ENCODE measurements around the gene DPP10. TPM values are rescaled to one million over a fixed set of nuclear protein-coding genes. Genes with fewer than 3 reads are reported as not detected.

The DPP10 gene
- total RNA-seq, 2 experiments from 2014 or later, result not detected

- Mint-ChIP-seq H3K9me3 (peaks cover 4% of the 10 kb centered on the region), H3K4me3 (no peak overlapping the region)
These were observed 1116.3 kb downstream of the DPP10 start for GRCh38 chr2:115558725-115559124.

GRCh38 chr2:115560666-115561065 lies 1118.2 kb downstream of the DPP10 start:
- Mint-ChIP-seq H3K9me3 (peaks cover 3% of the 10 kb centered on the region), H3K36me3 (ENCODE audit: low read depth) (no peaks in the 10 kb centered on the region), H3K27me3 (no peaks in the 10 kb centered on the region), H3K27ac (no peak overlapping the region), H3K4me3 (no peak overlapping the region), H3K4me1 (ENCODE audit: low read depth) (no peaks in the 10 kb centered on the region)
- TF ChIP-seq CTCF (IDR thresholded peaks at IDR 0.05), result no peak
- POLR2A ChIA-PET, result interaction anchor here (0.6 kb wide), 1 partner anchor 53 kb away, joined by 3 read pairs; no protein-coding TSS in a partner anchor
- ATAC-seq (no peak), DNase-seq (no peak)
- CTCF ChIA-PET, result no interaction called here
- intact Hi-C loops (cut with micrococcal nuclease), result no loop called here

More at GRCh38 chr2:115558725-115559124, 1116.3 kb downstream of the DPP10 start:
- ChIA-PET POLR2A (no interaction called here), CTCF (no interaction called here)
- DNase-seq, result no peak
- TF ChIP-seq CTCF (IDR thresholded peaks at IDR 0.05), result no peak
- intact Hi-C loops (cut with micrococcal nuclease), result no loop called here
- no peaks in the 10 kb centered on the region for H3K36me3 Mint-ChIP-seq (ENCODE audit: low read depth)
- H3K4me1 Mint-ChIP-seq (ENCODE audit: low read depth), result no peaks in the 10 kb centered on the region
- no peak for ATAC-seq
- no peak overlapping the region for H3K27ac Mint-ChIP-seq
- H3K27me3 Mint-ChIP-seq, result no peaks in the 10 kb centered on the region

GRCh38 chr2:115568643-115569042 lies 1126.2 kb downstream of the DPP10 start:
- Mint-ChIP-seq H3K9me3 (peaks cover 5% of the 10 kb centered on the region), H3K27me3 (no peaks in the 10 kb centered on the region), H3K4me3 (no peak overlapping the region), H3K4me1 (ENCODE audit: low read depth) (no peaks in the 10 kb centered on the region), H3K27ac (no peak overlapping the region), H3K36me3 (ENCODE audit: low read depth) (no peaks in the 10 kb centered on the region)
- ChIA-PET CTCF (no interaction called here), POLR2A (interaction anchor here (0.6 kb wide), 1 partner anchor 283 kb away, joined by 3 read pairs; no protein-coding TSS in a partner anchor)
- intact Hi-C loops (cut with micrococcal nuclease), result no loop called here
- DNase-seq (no peak), ATAC-seq (no peak)
- no peak for TF ChIP-seq CTCF (IDR thresholded peaks at IDR 0.05)

GRCh38 chr2:115569547-115569946 lies 1127.1 kb downstream of the DPP10 start:
- intact Hi-C loops (cut with micrococcal nuclease), result no loop called here
- DNase-seq (no peak), ATAC-seq (no peak)
- POLR2A ChIA-PET, result no interaction called here
- H3K27me3 Mint-ChIP-seq, result no peaks in the 10 kb centered on the region
- CTCF ChIA-PET, result no interaction called here
- H3K9me3 Mint-ChIP-seq, result peaks cover 12% of the 10 kb centered on the region
- no peak for TF ChIP-seq CTCF (IDR thresholded peaks at IDR 0.05)
- no peak overlapping the region for H3K4me3 Mint-ChIP-seq
- no peaks in the 10 kb centered on the region for H3K4me1 Mint-ChIP-seq (ENCODE audit: low read depth)
- no peak overlapping the region for H3K27ac Mint-ChIP-seq
- H3K36me3 Mint-ChIP-seq (ENCODE audit: low read depth), result no peaks in the 10 kb centered on the region

GRCh38 chr2:115572746-115573145 lies 1130.3 kb downstream of the DPP10 start:
- H3K4me1 Mint-ChIP-seq (ENCODE audit: low read depth), result no peaks in the 10 kb centered on the region
- no peak overlapping the region for H3K4me3 Mint-ChIP-seq
- H3K36me3 Mint-ChIP-seq (ENCODE audit: low read depth), result no peaks in the 10 kb centered on the region
- H3K9me3 Mint-ChIP-seq, result peaks cover 12% of the 10 kb centered on the region
- no peak for TF ChIP-seq CTCF (IDR thresholded peaks at IDR 0.05)
- ATAC-seq (no peak), DNase-seq (no peak)
- no peak overlapping the region for H3K27ac Mint-ChIP-seq
- H3K27me3 Mint-ChIP-seq, result no peaks in the 10 kb centered on the region
- ChIA-PET POLR2A (no interaction called here), CTCF (no interaction called here)
- intact Hi-C loops (cut with micrococcal nuclease), result no loop called here

Measured in activated CD8-positive, alpha-beta T cell treated with anti-CD3 and anti-CD28 coated beads for 36 hours (primary cell).